T-helper 2 cell treated with Interferon-gamma antibody and Interleukin-4, amounts not matched to agents 5 μg/mL and 100 μg/mL, for 36 hours (primary cell): Measurements from ENCODE around the gene HNRNPF.
"Not testable (repeated sequence)": the region's sequence is repeated elsewhere in the genome, so short reads cannot be mapped to it uniquely, and the experiment has no call there.

Source experiments
- DNase-seq: peaks from one replicate; pipeline ENCODE4 v3.0.0; 2021; ENCODE audit warnings: low spot score
- H3K27ac Mint-ChIP-seq: one replicate; pipeline ENCODE4 v1.8.0; 2021; ENCODE audit warnings: mild to moderate bottlenecking, mixed read lengths
- H3K27me3 Mint-ChIP-seq: one replicate; pipeline ENCODE4 v1.8.0; 2021; ENCODE audit warnings: low read depth, mixed read lengths
- H3K36me3 Mint-ChIP-seq: one replicate; pipeline ENCODE4 v1.8.0; 2021; ENCODE audit warnings: low read depth, mixed read lengths
- H3K4me1 Mint-ChIP-seq: one replicate; pipeline ENCODE4 v1.8.0; 2021; ENCODE audit warnings: low read depth, mixed read lengths
- H3K4me3 Mint-ChIP-seq: one replicate; pipeline ENCODE4 v1.8.0; 2022; ENCODE audit warnings: mild to moderate bottlenecking, moderate library complexity, mixed read lengths
- H3K9me3 Mint-ChIP-seq: one replicate; pipeline ENCODE4 v1.8.0; 2021; ENCODE audit warnings: mixed read lengths

Gene HNRNPF

GRCh38 chr10:43350686-43351085 is 58.3 kb downstream of the HNRNPF start:
- Mint-ChIP-seq H3K36me3 (peaks cover 5% of the 10 kb centered on the region), H3K4me1 (peaks cover 37% of the 10 kb centered on the region), H3K27ac (no peak overlapping the region), H3K4me3 (peak overlapping the region; percentile 38), H3K9me3 (no peaks in the 10 kb centered on the region), H3K27me3 (peaks cover 19% of the 10 kb centered on the region)
- no peak for DNase-seq

GRCh38 chr10:43350156-43350555 is 58.8 kb downstream of the HNRNPF start:
- Mint-ChIP-seq H3K4me3 (no peak overlapping the region), H3K4me1 (peaks cover 38% of the 10 kb centered on the region)

GRCh38 chr10:43348511-43349312 is 60.3 kb downstream of the HNRNPF start:
- H3K4me3 Mint-ChIP-seq: no peak overlapping the region
- peak overlapping the region; percentile 72 for H3K27ac Mint-ChIP-seq
- peaks cover 5% of the 10 kb centered on the region for H3K36me3 Mint-ChIP-seq
- H3K9me3 Mint-ChIP-seq: no peaks in the 10 kb centered on the region
- DNase-seq: peak; percentile 81
- peaks cover 19% of the 10 kb centered on the region for H3K27me3 Mint-ChIP-seq
- peaks cover 39% of the 10 kb centered on the region for H3K4me1 Mint-ChIP-seq

More at GRCh38 chr10:43350156-43350555, 58.8 kb downstream of the HNRNPF start:
- Mint-ChIP-seq H3K9me3 (no peaks in the 10 kb centered on the region), H3K27ac (no peak overlapping the region), H3K36me3 (peaks cover 5% of the 10 kb centered on the region), H3K27me3 (peaks cover 19% of the 10 kb centered on the region)
- DNase-seq: no peak

- Mint-ChIP-seq H3K27me3 (peaks cover 19% of the 10 kb centered on the region), H3K36me3 (peaks cover 5% of the 10 kb centered on the region), H3K4me1 (peaks cover 36% of the 10 kb centered on the region), H3K27ac (peak overlapping the region; percentile 52), H3K4me3 (no peak overlapping the region), H3K9me3 (no peaks in the 10 kb centered on the region)
- DNase-seq: no peak
These were observed 61.0 kb downstream of the HNRNPF start for GRCh38 chr10:43347997-43348396.

- peak overlapping the region; percentile 73 for H3K27ac Mint-ChIP-seq
These were observed 64.9 kb downstream of the HNRNPF start for GRCh38 chr10:43344051-43344450.

GRCh38 chr10:43343126-43343525 is 65.9 kb downstream of the HNRNPF start:
- H3K27me3 Mint-ChIP-seq: peaks cover 16% of the 10 kb centered on the region
- no peak overlapping the region for H3K27ac Mint-ChIP-seq
- H3K9me3 Mint-ChIP-seq: no peaks in the 10 kb centered on the region
- no peaks in the 10 kb centered on the region for H3K36me3 Mint-ChIP-seq
- H3K4me1 Mint-ChIP-seq: peaks cover 22% of the 10 kb centered on the region
- no peak overlapping the region for H3K4me3 Mint-ChIP-seq
- DNase-seq: no peak

More at GRCh38 chr10:43344051-43344450, 64.9 kb downstream of the HNRNPF start:
- Mint-ChIP-seq H3K27me3 (peaks cover 20% of the 10 kb centered on the region), H3K4me3 (no peak overlapping the region), H3K9me3 (no peaks in the 10 kb centered on the region), H3K36me3 (no peaks in the 10 kb centered on the region), H3K4me1 (peaks cover 29% of the 10 kb centered on the region)
- no peak for DNase-seq

- Mint-ChIP-seq H3K4me1 (peaks cover 18% of the 10 kb centered on the region), H3K27me3 (peaks cover 16% of the 10 kb centered on the region), H3K9me3 (no peaks in the 10 kb centered on the region), H3K36me3 (no peaks in the 10 kb centered on the region), H3K27ac (no peak overlapping the region), H3K4me3 (no peak overlapping the region)
- DNase-seq: no peak
These were observed 66.5 kb downstream of the HNRNPF start for GRCh38 chr10:43342279-43343125.

- H3K27ac Mint-ChIP-seq: no peak overlapping the region
- peaks cover 16% of the 10 kb centered on the region for H3K27me3 Mint-ChIP-seq
- no peaks in the 10 kb centered on the region for H3K9me3 Mint-ChIP-seq
- no peaks in the 10 kb centered on the region for H3K36me3 Mint-ChIP-seq
- DNase-seq: no peak
- no peak overlapping the region for H3K4me3 Mint-ChIP-seq
- peaks cover 23% of the 10 kb centered on the region for H3K4me1 Mint-ChIP-seq
These were observed 67.5 kb downstream of the HNRNPF start for GRCh38 chr10:43341450-43341849.

- Mint-ChIP-seq H3K27ac (no peak overlapping the region), H3K4me3 (no peak overlapping the region), H3K4me1 (peaks cover 21% of the 10 kb centered on the region), H3K36me3 (no peaks in the 10 kb centered on the region), H3K27me3 (peaks cover 16% of the 10 kb centered on the region), H3K9me3 (no peaks in the 10 kb centered on the region)
- DNase-seq: no peak
These were observed 68.4 kb downstream of the HNRNPF start for GRCh38 chr10:43340619-43341018.

- Mint-ChIP-seq H3K27ac (no peak overlapping the region), H3K36me3 (no peaks in the 10 kb centered on the region), H3K4me1 (peaks cover 22% of the 10 kb centered on the region), H3K9me3 (no peaks in the 10 kb centered on the region), H3K4me3 (no peak overlapping the region), H3K27me3 (peaks cover 16% of the 10 kb centered on the region)
- no peak for DNase-seq
These were observed 68.9 kb downstream of the HNRNPF start for GRCh38 chr10:43340101-43340500.

- DNase-seq: no peak
- no peaks in the 10 kb centered on the region for H3K36me3 Mint-ChIP-seq
- peaks cover 16% of the 10 kb centered on the region for H3K27me3 Mint-ChIP-seq
- no peak overlapping the region for H3K4me3 Mint-ChIP-seq
- no peaks in the 10 kb centered on the region for H3K9me3 Mint-ChIP-seq
- no peak overlapping the region for H3K27ac Mint-ChIP-seq
- H3K4me1 Mint-ChIP-seq: peaks cover 17% of the 10 kb centered on the region
These were observed 69.8 kb downstream of the HNRNPF start for GRCh38 chr10:43339136-43339535.

GRCh38 chr10:43338117-43338516 is 70.9 kb downstream of the HNRNPF start:
- H3K27ac Mint-ChIP-seq: no peak overlapping the region
- peaks cover 16% of the 10 kb centered on the region for H3K27me3 Mint-ChIP-seq
- peaks cover 3% of the 10 kb centered on the region for H3K9me3 Mint-ChIP-seq
- H3K4me3 Mint-ChIP-seq: no peak overlapping the region
- H3K4me1 Mint-ChIP-seq: peaks cover 16% of the 10 kb centered on the region
- no peaks in the 10 kb centered on the region for H3K36me3 Mint-ChIP-seq
- no peak for DNase-seq

- peaks cover 16% of the 10 kb centered on the region for H3K27me3 Mint-ChIP-seq
- H3K36me3 Mint-ChIP-seq, DNase-seq, H3K9me3 Mint-ChIP-seq, H3K27ac Mint-ChIP-seq, H3K4me3 Mint-ChIP-seq: not testable (repeated sequence)
- peaks cover 22% of the 10 kb centered on the region for H3K4me1 Mint-ChIP-seq
These were observed 71.5 kb downstream of the HNRNPF start for GRCh38 chr10:43337536-43337935.

GRCh38 chr10:43336641-43337318 is 72.2 kb downstream of the HNRNPF start:
- Mint-ChIP-seq H3K27ac (no peak overlapping the region), H3K36me3 (peaks cover under 1% of the 10 kb centered on the region), H3K4me3 (no peak overlapping the region), H3K9me3 (peaks cover 3% of the 10 kb centered on the region), H3K4me1 (peaks cover 28% of the 10 kb centered on the region), H3K27me3 (peaks cover 16% of the 10 kb centered on the region)
- DNase-seq: no peak
